Activated CD4-positive, alpha-beta T cell treated with anti-CD3 and anti-CD28 coated beads, Interleukin-2, amount 50 U/mL, for 16 hours (primary cell): ENCODE measurements around the gene ZSCAN10.
"Not testable (repeated sequence)": the region's sequence is repeated elsewhere in the genome, so short reads cannot be mapped to it uniquely, and the experiment has no call there.

ENCODE experiments used
- DNase-seq: peaks from one replicate; pipeline ENCODE4 v3.0.0-alpha.2; 2020

The ZSCAN10 gene

GRCh38 chr16:3059041-3059722 is 39.9 kb downstream of the ZSCAN10 start:
- peak; percentile 91 for DNase-seq

- DNase-seq, result peak; percentile 72
These were observed 40.7 kb downstream of the ZSCAN10 start for GRCh38 chr16:3058139-3059030.

- peak; percentile 67 for DNase-seq
These were observed 41.6 kb downstream of the ZSCAN10 start for GRCh38 chr16:3057181-3058138.

GRCh38 chr16:3056336-3057180 is 42.5 kb downstream of the ZSCAN10 start:
- no peak for DNase-seq

GRCh38 chr16:3055734-3056115 is 43.4 kb downstream of the ZSCAN10 start:
- DNase-seq, result not testable (repeated sequence)

GRCh38 chr16:3054965-3055733 is 43.9 kb downstream of the ZSCAN10 start:
- peak; percentile 83 for DNase-seq

- DNase-seq, result not testable (repeated sequence)
These were observed 45.8 kb downstream of the ZSCAN10 start for GRCh38 chr16:3053330-3053710.

- DNase-seq, result not testable (repeated sequence)
These were observed 46.3 kb downstream of the ZSCAN10 start for GRCh38 chr16:3052571-3053329.

GRCh38 chr16:3051494-3051893 is 47.6 kb downstream of the ZSCAN10 start:
- DNase-seq, result no peak

GRCh38 chr16:3051009-3051408 is 48.1 kb downstream of the ZSCAN10 start:
- DNase-seq, result no peak

GRCh38 chr16:3050487-3050886 is 48.6 kb downstream of the ZSCAN10 start:
- DNase-seq, result no peak

GRCh38 chr16:3049921-3050481 is 49.1 kb downstream of the ZSCAN10 start:
- no peak for DNase-seq

GRCh38 chr16:3047387-3047720 is 51.7 kb downstream of the ZSCAN10 start:
- no peak for DNase-seq

GRCh38 chr16:3046641-3047386 is 52.3 kb downstream of the ZSCAN10 start:
- no peak for DNase-seq

- DNase-seq, result no peak
These were observed 53.1 kb downstream of the ZSCAN10 start, which contains the start of gene MMP25 for GRCh38 chr16:3045758-3046640. Gene MMP25, plus strand, starts transcription at chr16:3046561. Its CDS starts 357 bp downstream, at chr16:3046918.

GRCh38 chr16:3044708-3045107 is 54.4 kb downstream of the ZSCAN10 start:
- DNase-seq, result no peak

- DNase-seq, result no peak
These were observed 56.7 kb downstream of the ZSCAN10 start for GRCh38 chr16:3042376-3042775.

- DNase-seq, result no peak
These were observed 60.2 kb downstream of the ZSCAN10 start for GRCh38 chr16:3038896-3039295.
